Neural cell (in vitro differentiated cells): ENCODE results near the gene TNS1. TPM values are rescaled to one million over a fixed set of nuclear protein-coding genes. Genes with fewer than 3 reads are reported as not detected.

Source experiments
- H2AFZ ChIP-seq: fragments of 200-600, 300-800 bp; sonication (generic), shearing (Covaris generic); 2 replicates; pipeline ENCODE4 v1.6.0; 2014; ENCODE audit warnings: low read depth, mild to moderate bottlenecking, antibody characterized with exemption, low read length, moderate library complexity
- H3F3A ChIP-seq: fragments of 200-600 bp; shearing (Covaris generic); 2 replicates; pipeline ENCODE4 v1.6.1; 2016; ENCODE audit warnings: mild to moderate bottlenecking, moderate library complexity, mixed read lengths, antibody characterized with exemption, low read length; ENCODE audit not compliant: insufficient read depth, poor library complexity, severe bottlenecking
- H3K27ac ChIP-seq: fragments of 200-600, 300-800 bp; sonication (generic), shearing (Covaris generic); 2 replicates; pipeline ENCODE4 v1.5.1; 2014; ENCODE audit warnings: mild to moderate bottlenecking, low read length, moderate library complexity
- H3K27me3 ChIP-seq: fragments of 300-800, 200-600 bp; sonication (generic), shearing (Covaris generic); 2 replicates; pipeline ENCODE4 v1.6.0; 2014; ENCODE audit warnings: mild to moderate bottlenecking, low read depth, low read length, moderate library complexity; ENCODE audit not compliant: insufficient read depth
- H3K36me3 ChIP-seq: fragments of 300-800, 200-600 bp; sonication (generic), shearing (Covaris generic); 2 replicates; pipeline ENCODE4 v1.5.1; 2014; ENCODE audit warnings: mild to moderate bottlenecking, antibody characterized with exemption, low read length, moderate library complexity; ENCODE audit not compliant: insufficient read depth
- H3K4me2 ChIP-seq: fragments of 300-800, 200-600 bp; sonication (generic), shearing (Covaris generic); 2 replicates; pipeline ENCODE4 v1.6.0; 2014; ENCODE audit warnings: mild to moderate bottlenecking, low read length
- H3K4me3 ChIP-seq: fragments of 300-800, 200-600 bp; sonication (generic), shearing (Covaris generic); 2 replicates; pipeline ENCODE4 v1.5.1; 2014; ENCODE audit warnings: mild to moderate bottlenecking, low read length, moderate library complexity
- H3K79me2 ChIP-seq: fragments of 200-600 bp; shearing (Covaris generic); replicated peaks from 2 replicates; pipeline ENCODE4 v1.6.0; 2014; ENCODE audit warnings: mild to moderate bottlenecking, low read length, moderate library complexity; ENCODE audit not compliant: insufficient read depth
- H3K9ac ChIP-seq: fragments of 300-800, 200-600 bp; sonication (generic), shearing (Covaris generic); 2 replicates; pipeline ENCODE4 v1.6.1; 2016; ENCODE audit warnings: mild to moderate bottlenecking, low read length, mixed read lengths
- H3K9me2 ChIP-seq: fragments of 200-600 bp; shearing (Covaris generic); 2 replicates; pipeline ENCODE4 v1.6.1; 2016; ENCODE audit warnings: mild to moderate bottlenecking, low read length, mixed read lengths; ENCODE audit not compliant: insufficient read depth
- H3K9me3 ChIP-seq: fragments of 200-600, 300-800 bp; sonication (generic), shearing (Covaris generic); 2 replicates; pipeline ENCODE4 v1.6.1; 2016; ENCODE audit warnings: mild to moderate bottlenecking, mixed run types, low read length, moderate library complexity, mixed read lengths
- H4K20me1 ChIP-seq: fragments of 200-600 bp; shearing (Covaris generic); 2 replicates; pipeline ENCODE4 v1.6.1; 2016; ENCODE audit warnings: mild to moderate bottlenecking, mixed run types; ENCODE audit not compliant: insufficient read depth
- CTCF ChIP-seq: fragments of 450-650 bp; IDR thresholded peaks from 2 replicates; pipeline ENCODE4 v1.5.1; 2014; ENCODE audit warnings: antibody characterized with exemption, mild to moderate bottlenecking, moderate library complexity; ENCODE audit not compliant: poor library complexity, severe bottlenecking
- EP300 ChIP-seq: fragments of 450-650 bp; conservative IDR thresholded peaks from 2 replicates; pipeline ENCODE4 v1.6.1; 2014; ENCODE audit warnings: antibody characterized with exemption, mild to moderate bottlenecking, moderate library complexity; ENCODE audit not compliant: poor library complexity, severe bottlenecking
- EZH2 ChIP-seq: fragments of 200-600, 300-800 bp; shearing (Covaris generic), sonication (generic); IDR thresholded peaks from 2 replicates; pipeline ENCODE4 v1.6.1; 2014; ENCODE audit warnings: antibody characterized with exemption, low read length, borderline replicate concordance, mild to moderate bottlenecking; ENCODE audit not compliant: insufficient read depth, poor library complexity, severe bottlenecking
- MXI1 ChIP-seq: fragments of 450-650 bp; conservative IDR thresholded peaks from 2 replicates; pipeline ENCODE4 v1.6.1; 2014; ENCODE audit warnings: antibody characterized with exemption, mild to moderate bottlenecking; ENCODE audit not compliant: poor library complexity, severe bottlenecking
- POLR2AphosphoS5 ChIP-seq: IDR thresholded peaks from 2 replicates; pipeline ENCODE4 v1.6.1; 2012
- RAD21 ChIP-seq: fragments of 450-650 bp; conservative IDR thresholded peaks from 2 replicates; pipeline ENCODE4 v1.6.1; 2014; ENCODE audit warnings: antibody characterized with exemption, mild to moderate bottlenecking, moderate library complexity
- SMC3 ChIP-seq: fragments of 450-650 bp; conservative IDR thresholded peaks from 2 replicates; pipeline ENCODE4 v1.6.1; 2014; ENCODE audit warnings: antibody characterized with exemption, mild to moderate bottlenecking, moderate library complexity; ENCODE audit not compliant: poor library complexity
- TAF1 ChIP-seq: IDR thresholded peaks from 2 replicates; pipeline ENCODE4 v1.6.1; 2012; ENCODE audit warnings: low read depth
- polyA plus RNA-seq: library from polyadenylated mRNA; depleted of rRNA; stranded (reverse); fragments of >200 nt; gene quantifications from 2 replicates; pipeline ENCODE4 v1.2.3, GENCODE V29; 2014
- TF ChIP-seq, protein P1 (sequence below): IDR thresholded peaks from 2 replicates; pipeline ENCODE4 v1.6.1; 2012; ENCODE audit warnings: borderline replicate concordance

TNS1 gene
- polyA plus RNA-seq, 1 donor from 2014 or later = 1.5 TPM

GRCh38 chr2:217784996-217785543 lies 217.7 kb downstream of the TNS1 start:
- Histone ChIP-seq H3K27me3 (no peaks in the 10 kb centered on the region), H3K9me2 (no peaks in the 10 kb centered on the region), H3K9me3 (no peaks in the 10 kb centered on the region), H3F3A (no peaks in the 10 kb centered on the region), H4K20me1 (no peaks in the 10 kb centered on the region), H2AFZ (no peak overlapping the region), H3K79me2 (no peaks in the 10 kb centered on the region), H3K4me3 (no peak overlapping the region), H3K4me2 (no peak overlapping the region), H3K36me3 (no peaks in the 10 kb centered on the region), H3K9ac (no peak overlapping the region), H3K27ac (no peak overlapping the region)
- TF ChIP-seq POLR2AphosphoS5 (no peak), RAD21 (no peak), EP300 (no peak), CTCF (no peak)
- TF ChIP-seq, protein P1, sequence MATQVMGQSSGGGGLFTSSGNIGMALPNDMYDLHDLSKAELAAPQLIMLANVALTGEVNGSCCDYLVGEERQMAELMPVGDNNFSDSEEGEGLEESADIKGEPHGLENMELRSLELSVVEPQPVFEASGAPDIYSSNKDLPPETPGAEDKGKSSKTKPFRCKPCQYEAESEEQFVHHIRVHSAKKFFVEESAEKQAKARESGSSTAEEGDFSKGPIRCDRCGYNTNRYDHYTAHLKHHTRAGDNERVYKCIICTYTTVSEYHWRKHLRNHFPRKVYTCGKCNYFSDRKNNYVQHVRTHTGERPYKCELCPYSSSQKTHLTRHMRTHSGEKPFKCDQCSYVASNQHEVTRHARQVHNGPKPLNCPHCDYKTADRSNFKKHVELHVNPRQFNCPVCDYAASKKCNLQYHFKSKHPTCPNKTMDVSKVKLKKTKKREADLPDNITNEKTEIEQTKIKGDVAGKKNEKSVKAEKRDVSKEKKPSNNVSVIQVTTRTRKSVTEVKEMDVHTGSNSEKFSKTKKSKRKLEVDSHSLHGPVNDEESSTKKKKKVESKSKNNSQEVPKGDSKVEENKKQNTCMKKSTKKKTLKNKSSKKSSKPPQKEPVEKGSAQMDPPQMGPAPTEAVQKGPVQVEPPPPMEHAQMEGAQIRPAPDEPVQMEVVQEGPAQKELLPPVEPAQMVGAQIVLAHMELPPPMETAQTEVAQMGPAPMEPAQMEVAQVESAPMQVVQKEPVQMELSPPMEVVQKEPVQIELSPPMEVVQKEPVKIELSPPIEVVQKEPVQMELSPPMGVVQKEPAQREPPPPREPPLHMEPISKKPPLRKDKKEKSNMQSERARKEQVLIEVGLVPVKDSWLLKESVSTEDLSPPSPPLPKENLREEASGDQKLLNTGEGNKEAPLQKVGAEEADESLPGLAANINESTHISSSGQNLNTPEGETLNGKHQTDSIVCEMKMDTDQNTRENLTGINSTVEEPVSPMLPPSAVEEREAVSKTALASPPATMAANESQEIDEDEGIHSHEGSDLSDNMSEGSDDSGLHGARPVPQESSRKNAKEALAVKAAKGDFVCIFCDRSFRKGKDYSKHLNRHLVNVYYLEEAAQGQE = no peak

- H3K9me3 ChIP-seq = no peaks in the 10 kb centered on the region
- H3K27ac ChIP-seq = no peak overlapping the region
- H2AFZ ChIP-seq = no peak overlapping the region
- no peaks in the 10 kb centered on the region for H3F3A ChIP-seq
- no peak overlapping the region for H3K4me3 ChIP-seq
- no peak overlapping the region for H3K4me2 ChIP-seq
- no peaks in the 10 kb centered on the region for H3K79me2 ChIP-seq
- no peaks in the 10 kb centered on the region for H3K36me3 ChIP-seq
- H3K27me3 ChIP-seq = no peaks in the 10 kb centered on the region
- H3K9ac ChIP-seq = no peak overlapping the region
- H3K9me2 ChIP-seq = no peaks in the 10 kb centered on the region
- no peaks in the 10 kb centered on the region for H4K20me1 ChIP-seq
- TF ChIP-seq POLR2AphosphoS5 = no peak
Measured at GRCh38 chr2:217783243-217783642, 219.6 kb downstream of the TNS1 start.

DNA sequence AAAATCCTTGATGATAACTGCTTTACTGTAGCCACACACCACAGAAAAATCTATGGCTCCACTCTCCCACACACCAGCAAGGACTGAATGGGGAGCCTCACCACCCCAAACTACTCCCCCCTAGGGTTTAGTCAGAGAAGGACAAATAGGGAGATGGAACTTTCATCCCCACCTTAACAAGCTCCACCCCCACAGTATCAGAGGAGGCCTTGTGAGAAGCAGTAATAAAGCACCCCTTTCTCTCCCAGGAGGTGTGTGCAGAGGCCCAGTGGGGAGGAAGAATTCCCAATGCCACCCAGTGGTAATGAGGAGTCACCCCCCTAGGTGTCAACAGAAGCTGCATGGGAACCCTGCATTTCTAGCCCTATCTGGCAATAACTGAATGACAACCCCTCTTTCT lies 224.9 kb downstream of the TNS1 start:
- TF ChIP-seq MXI1 = no peak
- no peak for TF ChIP-seq CTCF
- no peak for TF ChIP-seq TAF1
- TF ChIP-seq SMC3 = no peak
- TF ChIP-seq, protein P1 = no peak
- no peak for TF ChIP-seq RAD21
- no peak for TF ChIP-seq EZH2
- no peak for TF ChIP-seq EP300
- TF ChIP-seq POLR2AphosphoS5 = no peak

More for the DNA sequence above, 224.9 kb downstream of the TNS1 start:
- Histone ChIP-seq H3K9me2 (no peaks in the 10 kb centered on the region), H3K27ac (no peak overlapping the region), H2AFZ (no peak overlapping the region), H3K9ac (no peak overlapping the region), H4K20me1 (no peaks in the 10 kb centered on the region), H3K27me3 (no peaks in the 10 kb centered on the region), H3K4me3 (no peak overlapping the region), H3K9me3 (no peaks in the 10 kb centered on the region), H3F3A (no peaks in the 10 kb centered on the region), H3K36me3 (no peaks in the 10 kb centered on the region), H3K4me2 (no peak overlapping the region), H3K79me2 (no peaks in the 10 kb centered on the region)
